HG03159 (cell line): ENCODE data around the gene SLC12A7.
"Not testable (repeated sequence)": the region's sequence is repeated elsewhere in the genome, so short reads cannot be mapped to it uniquely, and the experiment has no call there.

Source experiments
- ATAC-seq: cut with Tn5 transposase; IDR thresholded peaks from one replicate; pipeline ENCODE4 v1.9.1; 2021; ENCODE audit warnings: mild to moderate bottlenecking, moderate library complexity; ENCODE audit not compliant: unreplicated experiment

Gene SLC12A7

DNA sequence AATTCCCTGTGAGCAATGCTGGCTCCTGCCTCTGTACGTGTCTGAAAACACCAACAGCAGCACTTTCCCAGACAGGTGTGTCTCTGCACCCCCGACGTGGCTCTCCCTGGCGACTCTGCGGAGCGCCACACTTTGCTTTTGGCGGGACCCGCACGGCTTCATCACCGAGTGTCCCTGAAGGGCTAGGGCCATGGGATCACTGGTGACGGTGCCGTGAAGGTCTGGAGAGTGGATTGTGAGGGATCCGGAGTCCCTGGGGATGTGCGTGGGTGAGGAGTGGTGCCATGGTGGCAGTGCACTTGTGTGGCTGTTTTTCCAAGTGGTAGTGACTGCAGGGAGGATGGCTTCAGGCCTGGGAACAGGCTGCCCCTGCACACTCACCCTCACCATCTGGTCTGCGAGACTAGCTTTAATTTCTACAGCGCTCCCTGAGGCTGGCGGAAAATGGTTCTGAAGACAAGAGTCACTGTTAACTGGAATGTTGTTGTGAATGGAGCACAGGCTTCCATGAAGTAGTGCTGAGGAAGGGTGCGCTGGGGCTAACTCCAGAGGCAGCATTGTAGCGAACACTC lies 100.0 kb downstream of the SLC12A7 start:
- ATAC-seq = no peak

DNA sequence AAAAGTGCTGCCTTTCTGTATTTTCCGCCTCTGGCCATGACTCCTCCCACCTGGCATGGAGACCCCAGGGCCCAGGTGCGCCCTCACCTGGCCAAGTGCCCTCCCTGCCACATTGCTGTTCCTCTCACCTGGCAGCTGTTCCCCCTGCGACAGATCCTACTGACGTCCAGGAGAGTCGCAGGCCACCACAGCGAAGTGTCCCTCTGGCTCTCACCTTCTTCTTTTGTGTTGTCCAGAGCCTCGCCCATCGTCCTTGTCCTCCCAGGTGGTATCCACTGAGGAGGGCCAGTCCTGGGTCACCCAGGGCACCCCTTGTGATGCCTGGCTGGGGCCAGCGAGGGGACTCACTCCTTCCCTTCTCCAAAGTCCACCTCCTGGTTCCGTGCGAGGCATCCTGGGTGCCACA lies 100.6 kb downstream of the SLC12A7 start:
- no peak for ATAC-seq

DNA sequence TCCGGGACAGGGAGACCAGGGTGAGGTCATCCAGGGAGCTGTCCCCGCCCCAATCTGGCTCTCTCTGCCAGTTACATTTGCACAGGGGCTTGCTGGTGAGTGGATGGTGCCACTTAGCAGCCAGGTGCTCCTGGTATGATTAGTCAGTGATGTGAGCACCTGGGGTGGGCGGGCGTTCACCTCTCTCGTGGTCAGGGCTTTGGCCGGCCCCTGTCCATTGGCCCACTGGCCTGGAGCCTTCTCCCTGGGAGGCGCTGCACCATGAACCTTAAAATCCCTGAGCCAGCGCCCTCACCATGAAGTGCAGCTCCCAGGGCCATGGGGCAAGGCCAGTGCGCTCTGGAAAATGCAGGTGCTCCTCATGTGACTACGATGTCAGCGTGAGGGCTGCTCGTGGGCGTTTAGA lies 101.2 kb downstream of the SLC12A7 start:
- ATAC-seq = no peak

DNA sequence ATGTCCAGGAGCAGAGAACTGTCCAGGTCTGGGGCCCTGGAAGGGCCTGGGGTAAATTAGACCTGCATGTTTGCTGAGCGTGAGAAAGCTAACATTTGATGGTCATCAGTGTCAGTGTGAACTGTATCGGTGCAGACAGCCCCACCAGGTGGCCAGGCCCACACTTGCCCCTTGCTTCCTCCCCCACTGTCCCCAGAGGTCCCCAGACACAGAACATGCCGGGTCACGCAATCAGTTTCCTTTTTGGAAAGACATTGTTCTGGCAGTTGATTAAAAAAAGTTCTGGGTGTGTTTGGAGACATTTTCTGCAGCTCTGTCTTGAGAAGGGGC lies 101.7 kb downstream of the SLC12A7 start:
- ATAC-seq = no peak

DNA sequence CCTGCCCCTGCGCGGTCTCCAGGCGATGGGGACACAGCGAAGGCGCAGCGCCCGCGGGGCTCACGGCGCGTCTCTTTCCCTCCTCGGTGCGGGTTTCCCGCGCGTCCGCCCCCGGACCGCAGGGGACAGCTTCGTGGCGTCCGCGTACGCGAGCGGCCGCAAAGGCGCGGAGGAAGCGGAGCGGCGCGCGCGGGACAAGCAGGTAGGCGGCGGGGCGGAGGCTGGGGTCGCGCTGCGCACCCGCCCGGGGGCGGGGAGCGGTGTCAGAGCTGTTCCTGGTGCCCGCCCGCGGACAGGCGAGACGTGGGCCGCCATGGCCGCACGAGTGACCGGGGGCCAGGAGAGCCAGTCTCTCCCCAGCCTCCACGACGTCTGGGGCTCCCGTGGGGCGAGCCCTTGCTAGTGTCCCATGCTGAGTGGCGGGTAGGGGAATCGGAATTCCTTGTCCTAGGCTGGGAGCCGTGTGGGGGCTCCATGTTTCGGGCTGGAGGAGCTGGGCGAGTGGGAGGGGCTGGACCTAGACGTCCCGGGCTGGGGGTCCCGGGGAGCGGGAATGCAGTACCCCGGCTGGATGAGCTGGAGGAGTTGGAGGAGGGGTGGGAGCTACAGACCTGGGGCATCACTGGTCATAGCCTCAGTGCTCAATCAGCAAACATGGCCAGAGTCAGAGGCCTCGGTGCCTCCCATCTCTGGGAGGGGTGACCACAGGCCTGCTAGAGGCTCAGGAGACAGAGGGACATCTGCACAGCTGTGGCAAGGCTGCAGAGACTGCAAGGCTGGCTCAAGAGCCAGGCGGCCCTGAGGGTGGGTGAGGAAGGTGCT lies 102.3 kb downstream of the SLC12A7 start:
- ATAC-seq = no peak

DNA sequence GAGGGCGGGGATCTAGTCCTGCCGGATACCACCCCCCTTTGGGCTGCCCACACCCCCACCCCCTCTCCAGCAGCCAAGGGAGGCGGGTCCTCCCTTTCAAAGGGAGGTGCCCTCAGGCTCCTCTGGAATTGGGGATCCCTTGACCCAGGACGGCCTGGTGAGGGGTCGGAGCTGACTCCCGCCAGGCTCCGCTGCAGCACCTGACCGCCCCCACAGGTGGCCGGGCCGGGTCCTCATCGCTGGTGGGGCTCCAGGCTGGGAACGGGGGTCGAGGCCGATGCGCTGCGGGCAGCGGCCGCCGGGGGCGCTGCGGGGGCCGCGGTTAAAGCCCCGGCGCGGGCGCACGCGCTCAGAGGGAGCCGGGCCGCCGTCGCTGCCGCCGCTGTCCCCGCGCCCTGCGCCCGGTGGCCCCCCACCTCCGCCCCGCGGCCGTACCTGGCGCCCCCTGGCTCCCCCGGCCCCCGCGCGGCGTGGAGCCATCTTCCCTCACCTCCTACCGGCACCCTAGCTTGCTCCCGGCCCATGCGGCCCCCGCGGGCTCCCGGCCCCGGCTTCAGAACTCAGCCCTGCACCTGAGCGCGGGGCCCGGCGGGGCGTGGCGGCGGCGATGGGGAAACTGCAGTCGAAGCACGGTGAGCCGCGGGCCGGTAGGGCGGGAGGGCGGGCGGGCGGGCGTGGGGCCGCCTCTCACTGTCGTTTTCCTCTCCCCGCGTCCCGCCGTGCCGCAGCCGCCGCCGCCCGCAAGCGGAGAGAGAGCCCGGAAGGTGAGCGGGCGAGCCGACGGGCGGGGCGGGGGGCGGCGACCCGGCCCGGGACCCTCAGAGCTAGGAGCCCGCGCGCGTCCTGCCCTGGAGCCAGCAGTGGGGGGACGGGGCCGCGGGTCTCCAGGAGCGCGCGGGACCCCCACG lies 103.2 kb downstream of the SLC12A7 start, which contains the start of gene NKD2:
Gene NKD2, plus strand, starts transcription at position 352 of the 908 bp plus-strand sequence. Its CDS starts 256 bp downstream, at position 608.
- ATAC-seq = no peak

DNA sequence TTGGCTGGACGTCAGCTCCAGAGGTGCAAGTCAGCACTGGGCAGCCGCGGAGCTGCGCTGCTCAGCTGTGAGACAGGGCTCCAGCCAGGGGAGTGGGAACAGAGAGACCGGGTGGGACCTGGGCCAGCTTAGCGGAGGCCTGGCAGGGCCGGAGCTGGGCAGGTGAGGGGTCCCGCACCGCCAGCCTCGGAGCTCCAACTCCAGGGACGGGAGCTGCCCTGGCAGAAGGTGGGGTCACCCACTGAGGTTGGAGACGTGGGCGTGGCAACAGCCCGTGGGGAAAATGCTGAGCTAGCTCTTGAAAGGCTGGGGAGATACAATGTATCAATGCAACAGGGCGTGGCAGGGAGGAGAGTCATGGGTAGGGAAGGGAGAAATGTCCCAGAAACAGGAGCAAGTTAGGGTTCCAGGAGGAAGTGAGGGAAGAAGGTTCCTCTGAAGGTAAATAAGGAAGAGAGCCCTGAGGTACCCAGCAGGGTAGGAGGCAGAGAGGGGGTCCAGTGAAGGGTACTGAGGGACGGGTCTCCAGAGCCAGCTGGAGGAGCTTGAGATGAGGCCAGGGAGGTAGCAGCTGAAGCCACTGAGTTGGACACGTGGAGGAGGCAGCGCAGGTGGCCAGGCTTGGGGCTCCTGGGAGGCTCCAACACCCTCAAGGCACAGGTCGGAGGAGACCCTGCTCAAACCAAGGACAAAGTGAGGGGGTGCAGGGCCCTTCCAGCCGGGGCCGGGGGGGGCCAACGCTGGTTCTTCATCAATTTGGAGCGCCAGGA lies 104.0 kb downstream of the SLC12A7 start:
- ATAC-seq = no peak

DNA sequence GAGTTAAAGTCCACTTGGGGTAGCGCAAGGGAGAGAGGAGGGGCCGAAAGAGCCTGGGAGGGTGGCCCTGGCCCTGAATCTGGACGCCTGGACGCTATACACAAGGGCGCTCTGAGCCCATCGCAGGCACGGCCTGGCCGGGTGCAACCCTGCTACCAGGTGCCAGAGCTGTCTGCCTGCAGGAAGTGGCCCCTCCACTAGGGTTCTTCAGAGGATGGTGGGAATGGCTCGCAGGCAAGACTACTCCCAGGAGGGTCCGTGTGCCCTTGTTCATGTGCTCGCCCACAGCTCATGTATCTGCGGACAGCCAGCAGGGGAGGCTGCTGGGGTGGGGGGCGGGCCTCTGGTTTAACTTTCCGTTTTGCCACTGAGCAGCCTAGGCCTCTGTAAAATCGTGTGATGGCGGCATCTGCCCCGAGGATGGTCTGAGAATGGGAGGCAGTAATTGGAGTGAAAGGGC lies 104.6 kb downstream of the SLC12A7 start:
- no peak for ATAC-seq

DNA sequence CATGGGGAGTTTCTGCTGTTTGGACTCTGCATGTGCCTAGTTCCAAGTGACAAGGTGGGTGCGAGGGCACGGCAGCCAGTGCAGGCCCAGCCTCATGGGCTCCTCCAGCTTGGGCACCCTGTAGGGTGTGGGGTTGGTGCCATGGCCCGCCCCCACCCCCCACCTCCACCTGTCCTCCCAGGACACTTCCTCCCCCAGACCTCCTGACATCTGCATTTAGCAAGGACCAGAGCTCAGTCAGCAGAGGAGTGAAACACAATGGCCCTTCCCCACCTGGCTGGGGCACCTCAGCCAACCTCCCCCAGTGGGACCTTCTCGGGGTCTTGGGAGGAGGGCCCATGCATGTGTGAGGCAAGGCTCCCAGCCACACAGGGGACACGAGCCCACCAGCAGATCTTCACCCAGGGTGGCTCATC lies 105.2 kb downstream of the SLC12A7 start:
- ATAC-seq = no peak

DNA sequence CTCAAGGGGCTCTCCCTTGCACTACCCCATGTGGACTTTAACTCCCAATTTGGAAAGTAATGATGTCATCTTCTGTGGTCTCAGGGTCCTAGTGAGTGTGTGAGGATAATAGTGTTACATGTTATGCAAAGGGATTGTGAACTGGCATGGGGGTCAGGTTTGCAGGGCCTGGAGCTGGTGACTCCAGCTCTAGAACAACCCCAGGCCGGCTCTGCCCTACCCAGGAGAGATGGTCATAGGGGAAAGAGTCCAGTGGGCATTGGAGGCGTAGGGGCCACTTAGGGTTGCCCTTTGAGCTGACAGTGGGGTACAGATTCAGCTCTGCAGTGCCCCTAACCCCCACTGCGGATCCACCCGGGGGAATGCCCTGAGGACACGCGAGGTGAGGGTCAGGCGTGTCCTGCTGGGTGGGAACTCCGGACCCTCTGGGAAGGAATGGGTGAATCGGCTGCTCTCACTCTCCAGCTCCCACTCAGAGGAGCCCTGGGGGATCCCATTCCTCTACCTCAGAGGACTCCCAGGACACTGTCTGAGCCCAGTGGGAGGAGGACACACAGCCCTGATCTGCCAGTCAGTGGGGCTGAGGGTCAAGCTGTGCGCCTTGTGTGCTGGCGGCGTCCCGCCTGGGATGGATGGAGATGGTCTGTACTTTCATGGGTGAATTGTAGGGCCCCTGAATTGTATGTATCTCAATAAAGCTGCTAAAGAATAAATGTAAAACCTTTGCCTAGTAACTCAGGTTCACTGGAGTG lies 105.8 kb downstream of the SLC12A7 start:
- no peak for ATAC-seq

DNA sequence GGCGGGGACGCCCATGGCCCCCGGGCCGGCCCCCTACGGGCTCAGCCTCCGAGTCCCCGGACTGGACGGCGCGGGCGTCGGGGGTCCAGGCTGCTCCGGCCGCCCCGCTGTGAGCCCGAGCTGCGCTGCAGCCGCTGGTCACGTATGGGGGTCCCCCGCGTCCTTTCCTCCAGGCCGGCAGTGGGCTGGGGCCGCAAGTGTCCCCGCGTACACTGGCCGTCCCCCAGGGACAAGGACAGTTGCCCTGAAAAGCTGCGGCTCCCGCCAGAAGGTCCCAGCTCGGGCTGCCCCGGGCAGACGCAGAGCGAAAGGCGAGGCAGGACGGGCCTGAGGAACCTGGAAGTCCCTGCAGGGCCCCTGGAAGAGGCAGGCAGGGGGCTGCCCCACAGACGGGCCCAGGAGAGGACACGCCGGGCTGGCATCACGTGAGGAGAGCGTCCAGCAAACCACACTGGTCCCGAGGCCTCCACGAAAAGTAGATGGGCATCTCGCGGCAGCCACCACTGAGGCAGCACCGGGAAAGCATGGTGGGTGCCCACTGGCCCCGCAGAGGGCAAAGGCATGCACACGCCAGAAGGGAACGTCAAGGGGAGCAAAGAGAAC lies 106.5 kb downstream of the SLC12A7 start:
- no peak for ATAC-seq

DNA sequence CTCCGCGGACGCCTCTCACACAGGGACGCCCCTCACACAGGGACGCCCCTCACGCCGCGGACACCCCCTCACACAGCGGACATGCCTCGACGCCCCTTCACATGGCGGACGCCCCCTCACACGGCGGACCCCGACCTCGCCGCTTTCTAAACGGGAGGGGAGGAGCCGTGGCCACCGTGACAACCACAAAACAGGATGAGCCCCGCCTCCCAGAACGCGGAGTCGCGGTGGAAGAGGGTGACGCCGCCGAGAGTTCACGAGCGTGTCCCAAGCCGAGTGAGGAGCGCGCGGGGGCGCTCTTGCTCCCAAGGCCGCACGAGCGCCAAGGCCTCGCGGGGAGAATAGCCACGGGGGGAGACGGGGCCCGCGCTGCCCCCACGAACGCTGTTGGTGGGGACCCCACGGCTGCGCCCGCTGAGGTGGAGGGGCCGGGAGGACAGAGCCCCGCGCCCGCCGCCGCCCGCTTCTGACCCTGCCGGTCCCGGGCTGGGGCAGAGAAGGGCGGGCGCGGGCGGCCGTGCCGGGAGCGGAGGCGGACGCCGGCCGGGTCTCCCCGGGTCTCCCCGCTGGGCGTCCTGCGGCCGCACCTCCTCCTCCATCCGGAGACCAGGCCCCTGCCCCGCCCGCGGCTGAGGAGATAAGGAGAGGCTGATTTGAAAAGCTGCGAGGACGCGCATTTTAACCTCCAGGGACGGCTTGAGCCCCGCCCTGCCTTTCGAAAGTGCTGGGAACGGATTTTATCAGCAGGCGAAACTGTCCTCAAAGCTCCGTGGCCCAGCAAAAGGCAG lies 107.2 kb downstream of the SLC12A7 start:
- ATAC-seq = no peak

DNA sequence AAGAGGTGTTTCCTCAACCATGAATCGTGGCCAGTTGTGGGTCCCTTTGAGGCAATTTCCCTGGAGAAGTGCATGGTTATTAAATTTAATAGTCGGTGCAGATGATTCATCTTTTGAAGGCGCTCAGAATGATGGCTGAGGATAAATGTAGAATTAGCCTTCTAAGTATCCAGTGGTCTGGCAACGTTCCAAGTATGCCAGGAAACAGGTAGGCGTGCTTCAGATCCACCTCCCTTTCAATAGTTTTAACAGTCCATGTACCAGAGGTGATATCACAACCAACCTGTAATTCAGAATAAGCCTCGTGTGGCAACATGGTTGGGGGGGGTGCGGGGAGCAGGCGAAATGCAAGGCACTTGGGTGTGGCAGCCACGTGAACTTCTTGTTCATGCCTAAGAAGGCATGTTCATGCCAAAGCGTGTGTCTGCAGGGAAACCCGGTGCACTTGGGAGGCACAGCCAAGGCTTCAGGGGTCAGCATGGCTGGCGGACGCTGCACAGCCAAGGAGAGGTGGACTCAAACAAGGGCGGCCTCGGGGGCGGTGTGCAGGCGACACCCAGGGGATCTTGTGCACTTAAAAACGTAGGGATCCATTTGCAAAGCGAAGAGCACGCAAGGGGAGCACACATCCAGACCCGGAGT lies 108.4 kb downstream of the SLC12A7 start:
- ATAC-seq = no peak

DNA sequence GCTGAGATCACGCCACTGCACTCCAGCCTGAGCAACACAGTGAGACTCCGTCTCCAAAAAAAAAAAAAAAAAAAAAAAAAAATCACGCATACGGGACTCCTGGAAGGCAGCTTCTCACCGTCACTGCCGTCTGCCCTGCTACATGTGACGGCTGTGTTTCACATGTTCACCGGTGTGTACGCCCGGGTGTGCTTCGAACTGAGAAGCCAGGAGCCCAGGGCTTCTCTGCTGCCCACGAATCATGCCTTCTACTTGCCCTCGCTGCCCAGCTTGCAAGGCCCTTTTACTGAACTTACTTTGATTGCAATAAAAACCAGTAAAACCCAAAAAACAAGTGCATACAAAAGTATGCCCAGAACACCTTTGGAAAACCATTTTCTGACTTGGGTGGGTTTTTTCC lies 109.0 kb downstream of the SLC12A7 start:
- ATAC-seq = no peak

DNA sequence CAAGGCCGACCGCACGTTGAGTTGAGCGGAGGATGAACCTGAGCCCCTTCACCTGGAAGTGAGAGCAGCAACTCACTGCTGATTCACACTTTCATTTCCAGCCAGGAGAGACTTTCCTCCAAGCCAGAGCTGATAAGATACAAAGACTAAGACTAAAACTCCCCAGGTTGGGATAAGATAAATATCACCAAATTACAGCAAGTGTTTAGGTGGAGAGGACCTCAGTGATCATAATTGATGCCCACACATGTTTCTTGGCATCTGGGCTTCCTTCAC lies 109.7 kb downstream of the SLC12A7 start:
- no peak for ATAC-seq

DNA sequence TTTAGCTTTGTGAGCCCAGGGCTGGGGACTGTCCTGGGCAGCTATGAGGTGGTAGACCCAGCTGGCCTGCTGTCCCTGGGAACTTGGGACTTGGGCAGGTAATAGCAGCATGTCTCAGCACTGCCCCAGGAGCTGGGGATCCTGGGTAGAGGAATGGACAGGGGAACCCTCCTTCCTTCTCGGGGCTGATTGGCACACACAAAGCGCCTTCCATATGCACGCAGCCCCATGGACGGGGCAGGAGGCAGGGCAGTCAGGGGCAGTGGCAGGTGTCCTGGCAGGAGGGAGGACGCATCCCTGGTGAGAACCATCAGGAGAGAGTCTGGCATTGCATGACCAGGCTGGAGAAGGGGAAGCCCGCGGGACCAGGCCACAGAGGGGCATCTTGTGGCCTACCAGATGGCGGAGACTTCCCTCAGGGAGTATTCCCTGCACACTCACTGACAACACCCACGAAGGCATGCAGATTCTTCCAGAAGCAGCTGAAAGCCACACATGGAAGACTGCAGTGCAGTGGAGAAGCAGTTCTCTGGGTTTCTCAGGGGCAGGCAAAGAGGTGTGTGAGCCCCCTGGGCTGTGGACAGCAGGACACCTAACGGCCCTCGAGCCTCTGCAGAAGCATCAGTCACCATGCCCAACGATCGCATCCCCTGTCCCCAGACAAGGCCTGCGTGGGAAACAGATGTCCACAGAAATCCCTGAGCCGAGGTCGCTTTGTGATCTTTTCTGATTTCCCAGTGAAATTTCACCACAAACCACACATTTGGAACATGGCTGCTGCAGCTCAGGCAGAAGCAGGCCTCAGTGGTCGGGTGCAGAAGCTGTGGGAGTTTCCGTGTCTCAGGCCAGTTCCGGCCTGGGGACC lies 110.2 kb downstream of the SLC12A7 start:
- no peak for ATAC-seq

DNA sequence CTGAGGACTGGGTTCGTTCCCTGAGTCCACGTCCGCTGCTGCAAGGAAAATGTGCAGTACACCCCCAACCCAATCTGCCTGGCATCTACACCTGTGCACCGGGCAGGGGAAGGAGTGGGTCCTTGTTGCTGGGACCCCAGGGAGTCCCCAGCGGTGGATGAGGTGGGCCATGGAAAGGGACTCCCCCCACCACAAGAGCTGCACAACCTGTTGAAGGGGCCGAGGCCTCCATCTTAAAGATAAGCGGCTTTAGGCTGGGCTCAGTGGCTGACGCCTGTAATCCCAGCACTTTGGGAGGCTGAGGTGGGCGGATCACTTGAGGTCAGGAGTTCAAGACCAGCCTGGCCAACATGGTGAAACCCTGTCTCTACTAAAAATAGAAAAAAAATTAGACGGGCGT lies 111.0 kb downstream of the SLC12A7 start:
- not testable (repeated sequence) for ATAC-seq
